ENCODE measurements around the gene PFDN4.
"Not testable (repeated sequence)": the region's sequence is repeated elsewhere in the genome, so short reads cannot be mapped to it uniquely, and the experiment has no call there.

PFDN4 gene

DNA sequence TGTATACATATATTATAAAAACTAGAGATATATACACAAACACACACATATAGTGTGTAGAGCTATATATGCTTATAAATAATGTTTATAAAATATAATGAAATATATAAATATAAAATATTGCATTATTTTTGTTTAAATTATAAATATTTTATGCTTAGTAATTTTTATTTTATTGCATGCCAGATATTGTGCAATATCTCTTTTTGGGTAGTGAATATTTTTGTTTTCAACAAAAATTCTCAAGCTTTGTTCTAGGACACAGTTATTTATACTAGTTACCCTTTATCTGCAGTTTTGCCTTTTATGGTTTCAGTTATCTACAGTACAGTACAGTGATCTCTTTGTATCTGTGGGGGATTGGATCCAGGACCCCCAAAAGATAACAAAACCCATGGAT, 52.2 kb downstream of the PFDN4 start:
- Histone ChIP-seq H3K4me1 (no peaks in the 10 kb centered on the region), H3K9me3 (ENCODE audit: control insufficient read depth, low read length) (no peaks in the 10 kb centered on the region), H3K27ac (no peak overlapping the region), H3K36me3 (ENCODE audit: control insufficient read depth, insufficient read depth, low read length) (no peaks in the 10 kb centered on the region), H3K4me3 (ENCODE audit: low read depth, low read length) (no peak overlapping the region), H2AFZ (no peak overlapping the region), H3K9ac (no peak overlapping the region), H3K4me2 (ENCODE audit: low read length) (no peak overlapping the region), H3K27me3 (ENCODE audit: control insufficient read depth, insufficient read depth, low read length) (no peaks in the 10 kb centered on the region), H3K79me2 (no peaks in the 10 kb centered on the region)
- TF ChIP-seq, protein P1, sequence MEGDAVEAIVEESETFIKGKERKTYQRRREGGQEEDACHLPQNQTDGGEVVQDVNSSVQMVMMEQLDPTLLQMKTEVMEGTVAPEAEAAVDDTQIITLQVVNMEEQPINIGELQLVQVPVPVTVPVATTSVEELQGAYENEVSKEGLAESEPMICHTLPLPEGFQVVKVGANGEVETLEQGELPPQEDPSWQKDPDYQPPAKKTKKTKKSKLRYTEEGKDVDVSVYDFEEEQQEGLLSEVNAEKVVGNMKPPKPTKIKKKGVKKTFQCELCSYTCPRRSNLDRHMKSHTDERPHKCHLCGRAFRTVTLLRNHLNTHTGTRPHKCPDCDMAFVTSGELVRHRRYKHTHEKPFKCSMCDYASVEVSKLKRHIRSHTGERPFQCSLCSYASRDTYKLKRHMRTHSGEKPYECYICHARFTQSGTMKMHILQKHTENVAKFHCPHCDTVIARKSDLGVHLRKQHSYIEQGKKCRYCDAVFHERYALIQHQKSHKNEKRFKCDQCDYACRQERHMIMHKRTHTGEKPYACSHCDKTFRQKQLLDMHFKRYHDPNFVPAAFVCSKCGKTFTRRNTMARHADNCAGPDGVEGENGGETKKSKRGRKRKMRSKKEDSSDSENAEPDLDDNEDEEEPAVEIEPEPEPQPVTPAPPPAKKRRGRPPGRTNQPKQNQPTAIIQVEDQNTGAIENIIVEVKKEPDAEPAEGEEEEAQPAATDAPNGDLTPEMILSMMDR (IDR thresholded peaks at IDR 0.05) = no peak

DNA sequence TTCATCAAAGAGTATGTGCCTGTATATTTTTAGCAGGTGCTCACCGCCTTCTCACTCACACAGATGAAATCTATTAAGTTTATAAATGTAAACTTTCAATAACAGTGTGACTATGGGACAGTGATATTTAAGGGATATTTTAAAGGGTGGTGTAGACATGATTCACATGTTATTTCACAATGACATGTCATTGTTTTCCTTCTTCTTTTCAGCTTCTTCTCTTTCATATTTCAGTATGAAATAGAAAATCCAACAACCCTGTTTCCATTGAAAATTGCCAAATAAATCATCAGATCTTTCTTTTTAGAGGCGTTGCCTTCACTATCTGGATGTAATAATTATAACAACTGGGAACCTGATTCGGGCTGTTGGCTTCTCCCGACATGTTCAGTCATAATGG, 54.8 kb downstream of the PFDN4 start:
- H3K4me3 ChIP-seq (ENCODE audit: low read depth, low read length) = no peak overlapping the region
- H3K4me2 ChIP-seq (ENCODE audit: low read length) = no peak overlapping the region
- H3K9me3 ChIP-seq (ENCODE audit: control insufficient read depth, low read length) = no peaks in the 10 kb centered on the region
- H3K36me3 ChIP-seq (ENCODE audit: control insufficient read depth, insufficient read depth, low read length) = no peaks in the 10 kb centered on the region
- H3K79me2 ChIP-seq = no peaks in the 10 kb centered on the region
- TF ChIP-seq, protein P1 (IDR thresholded peaks at IDR 0.05) = no peak
- H3K27me3 ChIP-seq (ENCODE audit: control insufficient read depth, insufficient read depth, low read length) = no peaks in the 10 kb centered on the region
- no peak overlapping the region for H2AFZ ChIP-seq
- H3K4me1 ChIP-seq = no peaks in the 10 kb centered on the region
- H3K9ac ChIP-seq = no peak overlapping the region
- H3K27ac ChIP-seq = no peak overlapping the region

DNA sequence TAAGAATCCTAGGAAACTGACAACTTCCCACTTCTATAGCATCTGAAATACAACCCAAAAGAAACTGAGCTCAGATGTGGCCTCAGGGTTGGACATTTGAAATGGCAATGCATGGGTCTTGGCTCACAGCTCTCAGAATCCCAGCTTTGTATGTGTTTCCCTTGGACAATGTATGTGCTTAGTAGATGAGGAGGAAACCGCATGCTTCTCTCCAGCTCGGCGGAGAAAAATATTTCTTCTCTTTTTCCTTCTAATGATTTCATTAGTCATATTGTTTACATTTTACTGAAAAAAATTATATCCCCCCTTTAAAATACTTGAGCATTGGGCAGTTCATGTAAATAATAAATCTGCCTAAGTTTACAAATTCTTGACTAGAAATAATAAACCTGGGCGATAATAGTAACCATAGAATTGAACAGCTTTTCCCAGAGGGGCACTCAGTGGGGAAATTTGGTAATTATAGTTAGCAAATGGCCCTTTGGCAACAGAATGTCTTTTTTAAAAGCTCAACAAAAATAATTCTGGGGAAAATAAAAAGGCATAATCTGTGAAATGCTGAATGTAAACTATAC, 55.3 kb downstream of the PFDN4 start:
- TF ChIP-seq, protein P1 (IDR thresholded peaks at IDR 0.05) = no peak
- no peaks in the 10 kb centered on the region for H3K36me3 ChIP-seq (ENCODE audit: control insufficient read depth, insufficient read depth, low read length)
- no peaks in the 10 kb centered on the region for H3K79me2 ChIP-seq
- no peak overlapping the region for H3K4me3 ChIP-seq (ENCODE audit: low read depth, low read length)
- H3K27me3 ChIP-seq (ENCODE audit: control insufficient read depth, insufficient read depth, low read length) = no peaks in the 10 kb centered on the region
- H3K4me2 ChIP-seq (ENCODE audit: low read length) = no peak overlapping the region
- no peak overlapping the region for H3K9ac ChIP-seq
- no peaks in the 10 kb centered on the region for H3K4me1 ChIP-seq
- no peak overlapping the region for H2AFZ ChIP-seq
- H3K27ac ChIP-seq = no peak overlapping the region
- H3K9me3 ChIP-seq (ENCODE audit: control insufficient read depth, low read length) = no peaks in the 10 kb centered on the region

DNA sequence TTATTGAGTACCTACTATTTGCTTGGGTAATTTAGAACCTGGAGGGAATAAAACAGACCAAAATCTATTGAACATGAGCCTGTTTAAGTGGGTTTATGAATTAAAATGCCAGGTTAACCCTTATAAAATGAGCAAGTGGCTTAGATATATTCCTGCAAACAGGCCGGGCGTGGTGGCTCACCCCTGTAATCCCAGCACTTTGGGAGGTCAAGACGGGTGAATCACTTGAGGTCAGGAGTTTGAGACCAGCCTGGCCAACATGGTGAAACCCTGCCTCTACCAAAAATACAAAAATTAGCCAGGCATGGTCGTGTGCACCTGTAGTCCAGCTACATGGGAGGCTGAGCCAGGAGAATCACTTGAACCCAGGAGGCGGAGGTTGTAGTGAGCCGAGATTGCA, 57.9 kb downstream of the PFDN4 start:
- H3K79me2 ChIP-seq; H3K4me2 ChIP-seq (ENCODE audit: low read length); H3K4me1 ChIP-seq; H3K9ac ChIP-seq; H3K27me3 ChIP-seq (ENCODE audit: control insufficient read depth, insufficient read depth, low read length); H3K27ac ChIP-seq; H3K36me3 ChIP-seq (ENCODE audit: control insufficient read depth, insufficient read depth, low read length); H2AFZ ChIP-seq; H3K4me3 ChIP-seq (ENCODE audit: low read depth, low read length); H3K9me3 ChIP-seq (ENCODE audit: control insufficient read depth, low read length): not testable (repeated sequence)

GRCh38 chr20:54266844-54267243, 59.0 kb downstream of the PFDN4 start:
- Histone ChIP-seq H3K27me3 (ENCODE audit: control insufficient read depth, insufficient read depth, low read length) (no peaks in the 10 kb centered on the region), H2AFZ (no peak overlapping the region), H3K79me2 (no peaks in the 10 kb centered on the region), H3K27ac (no peak overlapping the region), H3K4me1 (no peaks in the 10 kb centered on the region), H3K36me3 (ENCODE audit: control insufficient read depth, insufficient read depth, low read length) (no peaks in the 10 kb centered on the region), H3K4me3 (ENCODE audit: low read depth, low read length) (no peak overlapping the region), H3K9me3 (ENCODE audit: control insufficient read depth, low read length) (no peaks in the 10 kb centered on the region), H3K9ac (no peak overlapping the region), H3K4me2 (ENCODE audit: low read length) (no peak overlapping the region)
- TF ChIP-seq, protein P1 (IDR thresholded peaks at IDR 0.05) = no peak
